IPS-20b (cell line): Measurements from ENCODE around the gene STX8.

ENCODE experiments used
- H3K27ac ChIP-seq: one replicate; pipeline ENCODE4 v1.5.1; 2013; ENCODE audit warnings: low read length
- H3K27me3 ChIP-seq: 2 replicates; pipeline ENCODE4 v1.6.1; 2013; ENCODE audit warnings: mild to moderate bottlenecking, low read length, inconsistent platforms; ENCODE audit not compliant: insufficient read depth
- H3K36me3 ChIP-seq: 2 replicates; pipeline ENCODE4 v1.6.1; 2013; ENCODE audit warnings: low read depth, mild to moderate bottlenecking, inconsistent platforms, low read length, moderate library complexity; ENCODE audit not compliant: insufficient read depth
- H3K4me1 ChIP-seq: 2 replicates; pipeline ENCODE4 v1.6.1; 2013; ENCODE audit warnings: mild to moderate bottlenecking, control low read depth, inconsistent platforms, low read length, moderate library complexity; ENCODE audit not compliant: insufficient read depth
- H3K4me3 ChIP-seq: 2 replicates; pipeline ENCODE4 v1.5.1; 2013; ENCODE audit warnings: mild to moderate bottlenecking, low read length, inconsistent platforms
- H3K9ac ChIP-seq: 2 replicates; pipeline ENCODE4 v1.6.1; 2013; ENCODE audit warnings: low read depth, mild to moderate bottlenecking, inconsistent platforms, low read length, moderate library complexity
- H3K9me3 ChIP-seq: 2 replicates; pipeline ENCODE4 v1.6.1; 2013; ENCODE audit warnings: mild to moderate bottlenecking, low read depth, low read length, inconsistent platforms; ENCODE audit not compliant: insufficient read depth

STX8 gene

DNA sequence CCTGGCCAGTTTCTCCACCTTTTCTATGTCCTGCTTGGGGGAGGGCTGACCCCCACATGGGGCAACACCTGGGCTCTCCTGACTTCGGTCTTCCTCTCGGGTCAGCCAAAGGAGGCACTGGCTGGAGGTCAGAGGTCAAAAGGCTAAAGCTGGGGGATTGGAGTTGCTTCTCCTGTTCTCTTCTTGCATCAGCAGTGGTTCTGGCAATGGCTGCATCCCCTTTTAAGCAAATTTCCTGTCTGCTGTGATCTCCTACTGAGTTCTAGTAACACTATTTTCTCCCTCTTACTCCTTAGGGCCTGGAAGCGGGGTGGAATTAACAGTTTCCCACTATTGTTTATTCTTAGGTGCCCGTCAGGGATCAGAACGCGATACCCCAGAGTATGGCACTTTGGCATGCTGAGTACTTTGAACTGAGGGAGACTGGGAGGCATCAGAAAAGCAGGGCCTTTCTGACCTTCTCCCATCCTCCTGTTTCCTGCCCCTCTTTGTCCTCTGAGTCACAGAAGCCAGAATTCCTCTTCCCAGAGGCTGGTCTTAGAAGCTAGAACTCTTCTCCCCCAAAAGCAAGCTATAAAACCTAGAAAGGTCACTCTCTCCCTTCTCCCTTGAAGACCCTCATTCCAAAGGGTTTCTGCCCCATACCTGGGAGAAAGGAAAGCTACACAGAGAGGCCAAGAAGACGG, 268.2 kb downstream of the STX8 start:
- Histone ChIP-seq H3K36me3 (no peaks in the 10 kb centered on the region), H3K4me3 (no peak overlapping the region), H3K4me1 (peaks cover 21% of the 10 kb centered on the region), H3K27me3 (no peaks in the 10 kb centered on the region), H3K9ac (no peak overlapping the region; the same call in 1 of the 2 replicates), H3K9me3 (no peaks in the 10 kb centered on the region), H3K27ac (peak overlapping the region; percentile 8)

DNA sequence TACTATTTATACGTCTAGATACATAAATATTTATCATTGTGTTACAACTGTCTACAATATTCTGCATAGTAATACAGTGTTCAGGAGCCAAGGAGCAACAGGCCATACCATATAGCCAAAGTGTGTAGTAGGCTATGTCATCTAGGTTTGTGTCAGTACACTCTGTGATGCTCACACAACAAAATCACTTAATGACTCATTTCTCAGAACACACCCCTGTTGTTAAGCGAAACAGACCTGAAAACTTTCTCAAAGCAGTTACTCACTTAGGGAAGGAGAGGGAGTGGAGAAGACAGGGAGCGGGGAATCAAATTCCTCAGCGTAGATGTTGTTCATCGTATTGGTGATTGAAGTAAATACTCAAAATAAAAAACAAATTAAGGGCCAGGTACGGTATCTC, 269.5 kb downstream of the STX8 start:
- H3K9me3 ChIP-seq, result no peaks in the 10 kb centered on the region
- no peak overlapping the region for H3K9ac ChIP-seq
- H3K36me3 ChIP-seq, result no peaks in the 10 kb centered on the region
- no peak overlapping the region for H3K4me3 ChIP-seq
- H3K27ac ChIP-seq, result no peak overlapping the region
- peaks cover 21% of the 10 kb centered on the region for H3K4me1 ChIP-seq
- no peaks in the 10 kb centered on the region for H3K27me3 ChIP-seq

DNA sequence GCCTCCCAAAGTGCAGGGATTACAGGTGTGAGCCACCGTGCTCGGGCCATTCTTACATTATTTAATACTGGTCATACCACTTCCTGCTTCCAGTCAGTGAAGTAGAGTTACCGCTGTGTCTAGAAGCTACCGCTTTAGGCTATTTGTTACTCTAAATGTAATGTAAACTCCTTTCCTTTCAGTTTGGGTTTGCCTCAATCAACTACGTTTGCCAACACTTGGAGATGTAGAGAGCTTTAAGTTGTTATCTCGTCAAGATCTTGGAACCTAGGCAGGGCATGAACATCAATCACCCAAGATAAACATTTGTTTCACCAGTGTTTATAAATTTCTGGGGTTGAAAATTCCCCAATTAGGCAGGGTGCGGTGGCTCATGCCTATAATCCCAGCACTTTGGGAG, 275.9 kb downstream of the STX8 start:
- H3K36me3 ChIP-seq, result no peaks in the 10 kb centered on the region
- H3K27ac ChIP-seq, result no peak overlapping the region
- no peaks in the 10 kb centered on the region for H3K9me3 ChIP-seq
- H3K9ac ChIP-seq, result no peak overlapping the region
- no peak overlapping the region for H3K4me3 ChIP-seq
- no peaks in the 10 kb centered on the region for H3K27me3 ChIP-seq
- H3K4me1 ChIP-seq, result no peaks in the 10 kb centered on the region

DNA sequence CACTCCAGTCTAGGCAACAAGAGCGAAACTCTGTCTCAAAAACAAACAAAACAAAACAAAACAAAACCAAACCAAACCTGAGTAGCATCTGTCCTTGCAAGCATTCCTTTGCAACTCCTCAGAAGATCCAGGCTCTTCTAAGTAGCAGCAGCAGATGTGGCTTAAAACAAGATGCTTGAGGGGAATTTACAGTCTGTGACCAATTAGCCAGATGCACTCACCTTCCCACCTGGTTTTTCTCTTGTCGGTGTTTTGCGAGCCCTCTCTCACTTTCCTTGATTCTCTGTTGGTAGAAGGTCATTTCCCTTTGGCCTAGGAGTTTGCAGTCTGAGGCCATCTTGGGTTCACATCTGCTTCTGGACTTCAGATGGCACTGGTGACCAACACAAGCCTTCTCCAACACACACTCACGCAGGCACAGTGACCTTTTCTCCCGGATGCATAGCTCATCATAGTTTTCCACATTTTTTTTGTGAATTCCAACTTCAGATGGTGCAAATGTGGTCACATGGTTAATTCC, 276.8 kb downstream of the STX8 start:
- Histone ChIP-seq H3K9ac (no peak overlapping the region), H3K4me3 (no peak overlapping the region), H3K36me3 (no peaks in the 10 kb centered on the region), H3K27ac (no peak overlapping the region), H3K4me1 (no peaks in the 10 kb centered on the region), H3K9me3 (no peaks in the 10 kb centered on the region), H3K27me3 (no peaks in the 10 kb centered on the region)

DNA sequence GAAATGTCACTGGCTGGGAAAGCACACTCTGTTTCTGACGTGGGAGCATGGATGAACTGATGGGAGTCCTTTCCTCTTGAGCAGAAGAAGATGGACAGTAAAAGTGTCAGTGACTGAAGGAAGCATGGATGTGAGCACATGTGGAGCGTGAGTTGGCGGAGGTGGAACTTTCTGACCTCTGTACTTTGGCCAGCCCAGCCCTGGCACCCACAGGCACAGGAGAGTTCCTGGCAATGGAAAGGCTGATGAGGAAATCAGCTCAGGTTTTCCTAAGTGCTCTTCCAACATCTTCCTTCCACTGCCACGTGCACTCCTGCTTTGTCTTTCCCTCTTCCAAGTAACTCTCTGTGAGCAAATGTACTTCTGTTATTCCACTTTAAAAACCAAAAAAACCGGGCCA, 277.5 kb downstream of the STX8 start:
- H3K9me3 ChIP-seq, result no peaks in the 10 kb centered on the region
- H3K4me3 ChIP-seq, result no peak overlapping the region
- no peaks in the 10 kb centered on the region for H3K36me3 ChIP-seq
- no peak overlapping the region for H3K27ac ChIP-seq
- H3K27me3 ChIP-seq, result no peaks in the 10 kb centered on the region
- no peak overlapping the region for H3K9ac ChIP-seq
- H3K4me1 ChIP-seq, result no peaks in the 10 kb centered on the region

DNA sequence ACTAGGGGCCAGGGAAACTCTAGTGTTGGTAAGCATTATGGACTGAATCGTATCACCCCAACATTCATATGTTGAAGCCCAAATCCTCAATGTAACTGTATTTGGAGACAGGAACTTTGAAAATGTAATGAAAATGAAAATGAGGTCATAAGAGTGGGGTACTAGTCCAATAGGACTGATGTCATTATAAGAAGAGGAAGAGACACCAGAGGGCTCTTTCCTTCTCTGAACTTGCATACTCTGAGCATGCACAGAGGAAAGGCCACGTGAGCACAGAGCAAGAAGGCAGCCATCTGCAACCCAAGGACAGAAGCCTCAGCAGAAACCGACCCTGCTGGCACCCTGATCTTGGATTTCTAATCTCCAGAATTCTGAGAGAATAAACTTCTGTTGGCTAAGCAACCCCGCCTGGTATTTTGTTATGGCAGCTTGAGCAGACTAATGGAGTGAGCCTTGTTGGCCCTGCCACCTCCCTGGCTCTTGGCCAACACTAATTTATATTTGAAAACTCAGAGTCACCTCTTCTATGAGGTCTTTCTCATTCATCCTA, 280.9 kb downstream of the STX8 start:
- Histone ChIP-seq H3K27ac (no peak overlapping the region), H3K9ac (no peak overlapping the region), H3K4me3 (no peak overlapping the region), H3K36me3 (no peaks in the 10 kb centered on the region), H3K4me1 (no peaks in the 10 kb centered on the region), H3K9me3 (no peaks in the 10 kb centered on the region), H3K27me3 (no peaks in the 10 kb centered on the region)

DNA sequence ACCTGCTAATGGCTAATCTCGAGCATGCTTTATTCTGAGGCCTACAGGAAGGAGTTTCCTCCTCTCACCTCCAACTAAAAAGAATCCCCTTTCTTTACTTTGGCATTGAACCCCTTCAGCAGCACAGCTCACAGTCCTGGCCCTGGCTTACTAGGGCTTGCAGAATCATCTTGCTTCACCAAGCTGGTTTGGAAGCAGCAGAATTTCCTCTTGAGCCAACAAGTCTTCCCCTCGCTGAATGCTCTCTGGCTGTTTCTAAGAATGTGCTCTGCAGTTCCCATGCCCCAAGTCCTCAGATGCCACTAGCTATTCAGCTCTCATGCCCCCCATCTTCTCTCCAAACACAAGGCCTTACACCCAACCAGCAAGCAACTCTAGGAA, 283.1 kb downstream of the STX8 start:
- H3K4me1 ChIP-seq, result no peaks in the 10 kb centered on the region; the same call in 1 of the 2 replicates
- H3K9me3 ChIP-seq, result no peaks in the 10 kb centered on the region
- H3K27ac ChIP-seq, result no peak overlapping the region
- H3K4me3 ChIP-seq, result no peak overlapping the region
- no peaks in the 10 kb centered on the region for H3K27me3 ChIP-seq
- no peaks in the 10 kb centered on the region for H3K36me3 ChIP-seq
- no peak overlapping the region for H3K9ac ChIP-seq

DNA sequence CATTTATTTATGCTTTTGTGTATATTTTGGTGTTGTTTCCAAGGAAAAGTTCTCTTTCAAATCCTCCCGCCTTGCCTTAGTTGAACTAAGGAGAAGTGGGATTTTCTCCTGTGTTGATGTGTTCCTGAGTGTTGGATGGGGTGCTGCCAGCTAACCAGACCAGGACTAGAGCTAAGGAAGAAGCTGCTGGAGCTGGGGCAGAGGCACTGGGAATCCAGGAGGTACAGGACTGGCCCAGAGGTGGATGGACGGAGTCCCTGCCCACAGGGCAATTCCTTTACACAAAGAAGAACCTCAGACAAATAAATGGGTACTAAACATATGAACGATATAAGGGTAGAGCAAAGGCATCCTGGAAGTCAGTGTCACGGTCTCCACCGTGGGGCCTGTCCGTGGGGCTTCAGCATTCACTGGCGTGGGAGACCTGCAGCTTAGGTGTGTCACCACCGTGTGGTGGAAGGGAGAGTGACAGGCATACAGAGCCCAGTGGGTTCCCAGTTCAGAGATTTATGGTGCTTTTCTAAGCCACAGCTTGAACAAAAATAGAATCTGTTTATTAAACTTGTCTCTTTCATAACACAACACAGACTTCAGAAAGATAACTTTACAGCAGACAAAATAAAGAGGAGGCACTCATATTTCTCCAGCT, 283.6 kb downstream of the STX8 start:
- Histone ChIP-seq H3K4me1 (peaks cover 4% of the 10 kb centered on the region; the same call in 1 of the 2 replicates), H3K27me3 (no peaks in the 10 kb centered on the region), H3K27ac (no peak overlapping the region), H3K9me3 (no peaks in the 10 kb centered on the region), H3K9ac (no peak overlapping the region), H3K4me3 (no peak overlapping the region), H3K36me3 (no peaks in the 10 kb centered on the region)

DNA sequence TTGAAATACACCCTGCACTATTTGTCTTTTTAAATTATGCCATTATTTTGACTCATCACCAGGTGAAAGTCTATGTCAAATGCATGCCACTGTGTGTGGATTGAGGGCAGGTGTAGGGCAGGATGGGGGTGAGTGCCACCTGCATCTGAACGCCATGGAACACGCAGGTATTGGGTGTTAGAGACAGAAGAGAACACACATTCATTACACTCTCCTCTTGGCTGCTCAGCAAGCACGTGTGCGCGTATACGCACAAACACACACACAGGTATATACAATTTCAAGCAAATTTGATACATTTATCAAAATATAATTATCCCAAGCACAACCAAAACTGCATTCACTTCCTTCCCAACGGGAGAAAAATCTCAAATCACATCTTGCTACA, 285.4 kb downstream of the STX8 start:
- Histone ChIP-seq H3K9ac (no peak overlapping the region), H3K36me3 (no peaks in the 10 kb centered on the region), H3K4me3 (no peak overlapping the region), H3K4me1 (peaks cover 10% of the 10 kb centered on the region; the same call in 1 of the 2 replicates), H3K27me3 (no peaks in the 10 kb centered on the region), H3K27ac (no peak overlapping the region), H3K9me3 (no peaks in the 10 kb centered on the region)

DNA sequence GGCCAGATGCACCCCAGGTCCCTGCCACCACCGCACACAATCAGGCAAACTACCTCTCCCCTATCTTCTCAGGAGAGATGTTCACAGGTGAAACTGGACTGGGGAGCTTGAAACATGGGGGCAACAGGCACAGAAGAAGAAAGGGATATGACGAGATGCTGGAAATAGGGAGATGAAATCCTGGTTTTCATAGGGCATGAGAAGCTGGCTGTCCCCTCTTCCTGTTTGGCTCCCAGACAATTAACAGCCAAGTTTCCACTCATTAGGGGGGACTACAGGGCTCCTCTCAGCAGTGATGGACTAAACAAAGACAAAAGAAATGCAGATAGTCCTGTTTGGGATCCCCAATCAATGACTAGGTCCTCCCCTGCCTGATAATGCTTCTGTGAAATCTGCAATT, 288.3 kb downstream of the STX8 start:
- H3K4me3 ChIP-seq, result no peak overlapping the region
- H3K4me1 ChIP-seq, result peaks cover 14% of the 10 kb centered on the region; the same call in 1 of the 2 replicates
- H3K9ac ChIP-seq, result no peak overlapping the region
- H3K36me3 ChIP-seq, result no peaks in the 10 kb centered on the region
- H3K27ac ChIP-seq, result no peak overlapping the region
- no peaks in the 10 kb centered on the region for H3K9me3 ChIP-seq
- no peaks in the 10 kb centered on the region for H3K27me3 ChIP-seq

DNA sequence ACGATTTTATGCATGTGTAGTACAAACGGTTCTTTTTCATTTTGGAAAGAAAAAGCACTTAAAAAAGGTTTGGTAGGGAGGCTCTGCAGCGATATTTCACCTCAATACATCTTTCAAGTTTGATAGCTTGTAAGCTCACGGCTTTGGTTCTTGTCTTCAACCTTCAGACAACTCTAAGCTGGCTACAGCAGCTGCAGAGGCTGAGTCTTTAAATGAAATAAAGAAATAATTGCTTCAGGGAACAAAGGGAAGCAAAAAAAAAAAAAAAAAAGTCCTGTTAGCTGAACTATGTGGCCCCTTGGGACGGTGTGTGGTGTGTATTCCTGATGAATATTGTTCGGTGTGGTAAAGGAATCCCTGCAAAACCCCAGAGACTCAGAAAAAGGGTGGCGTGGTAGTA, 289.2 kb downstream of the STX8 start:
- no peaks in the 10 kb centered on the region for H3K9me3 ChIP-seq
- H3K27ac ChIP-seq, result no peak overlapping the region
- H3K4me1 ChIP-seq, result peaks cover 14% of the 10 kb centered on the region; the same call in 1 of the 2 replicates
- no peaks in the 10 kb centered on the region for H3K27me3 ChIP-seq
- H3K4me3 ChIP-seq, result no peak overlapping the region
- no peak overlapping the region for H3K9ac ChIP-seq
- H3K36me3 ChIP-seq, result no peaks in the 10 kb centered on the region
